Measurements from ENCODE around the gene PSAP. TPM values are rescaled to one million over a fixed set of nuclear protein-coding genes. Genes with fewer than 3 reads are reported as not detected.

Gene PSAP
- total RNA-seq, 1 donor from 2014 or later: 1,262 TPM

DNA sequence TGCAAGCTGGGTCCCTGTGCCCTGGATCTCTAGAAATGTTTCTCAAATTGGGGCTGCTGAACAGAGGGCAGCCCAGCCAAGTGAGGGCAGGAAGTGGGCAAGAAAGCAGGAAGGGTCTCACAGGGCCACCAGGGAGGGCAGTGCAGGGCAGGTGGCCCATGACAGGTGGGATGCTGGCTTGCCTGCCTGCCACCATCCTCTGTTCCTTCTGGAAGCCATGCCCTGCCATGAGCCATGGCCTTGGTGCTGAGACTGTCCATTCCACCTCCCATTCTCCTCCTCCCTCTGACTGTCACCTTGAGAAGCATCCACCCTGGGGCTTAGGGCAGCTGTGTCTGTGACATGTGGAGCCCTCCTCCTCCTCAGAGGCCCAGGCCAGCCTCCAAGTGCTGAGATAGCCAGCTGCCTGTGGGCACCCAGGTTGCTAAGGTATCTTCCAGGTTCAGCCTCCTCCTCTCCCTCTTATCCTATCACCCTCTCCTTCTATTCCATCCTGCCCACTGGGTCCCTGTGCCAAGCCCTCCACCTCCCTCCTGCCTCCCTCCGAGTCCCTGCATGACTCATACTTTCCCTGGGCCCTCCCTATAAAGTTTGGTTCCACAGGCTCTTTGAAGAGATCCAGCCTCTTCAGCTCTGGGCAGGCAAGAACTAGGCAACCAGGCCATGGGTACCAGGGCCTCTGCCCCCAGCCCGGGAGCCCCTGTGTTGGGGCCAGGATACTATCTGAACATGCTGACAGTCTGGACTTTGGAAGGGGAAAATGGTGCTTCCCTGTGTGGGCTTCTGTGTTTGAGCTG is 79.0 kb downstream of the PSAP start:
- H3K9me3 Mint-ChIP-seq (ENCODE audit: unreplicated experiment): no peaks in the 10 kb centered on the region
- peaks cover 36% of the 10 kb centered on the region for H3K4me1 Mint-ChIP-seq (ENCODE audit: unreplicated experiment)
- no peak overlapping the region for H3K4me3 Mint-ChIP-seq (ENCODE audit: unreplicated experiment)
- no peaks in the 10 kb centered on the region for H3K27me3 Mint-ChIP-seq (ENCODE audit: unreplicated experiment)
- peak overlapping the region; percentile 68 for H3K27ac Mint-ChIP-seq (ENCODE audit: unreplicated experiment)
- DNase-seq (ENCODE audit: extremely low spot score, unreplicated experiment): no peak
- no peaks in the 10 kb centered on the region for H3K36me3 Mint-ChIP-seq (ENCODE audit: unreplicated experiment)
- TF ChIP-seq, protein P1, sequence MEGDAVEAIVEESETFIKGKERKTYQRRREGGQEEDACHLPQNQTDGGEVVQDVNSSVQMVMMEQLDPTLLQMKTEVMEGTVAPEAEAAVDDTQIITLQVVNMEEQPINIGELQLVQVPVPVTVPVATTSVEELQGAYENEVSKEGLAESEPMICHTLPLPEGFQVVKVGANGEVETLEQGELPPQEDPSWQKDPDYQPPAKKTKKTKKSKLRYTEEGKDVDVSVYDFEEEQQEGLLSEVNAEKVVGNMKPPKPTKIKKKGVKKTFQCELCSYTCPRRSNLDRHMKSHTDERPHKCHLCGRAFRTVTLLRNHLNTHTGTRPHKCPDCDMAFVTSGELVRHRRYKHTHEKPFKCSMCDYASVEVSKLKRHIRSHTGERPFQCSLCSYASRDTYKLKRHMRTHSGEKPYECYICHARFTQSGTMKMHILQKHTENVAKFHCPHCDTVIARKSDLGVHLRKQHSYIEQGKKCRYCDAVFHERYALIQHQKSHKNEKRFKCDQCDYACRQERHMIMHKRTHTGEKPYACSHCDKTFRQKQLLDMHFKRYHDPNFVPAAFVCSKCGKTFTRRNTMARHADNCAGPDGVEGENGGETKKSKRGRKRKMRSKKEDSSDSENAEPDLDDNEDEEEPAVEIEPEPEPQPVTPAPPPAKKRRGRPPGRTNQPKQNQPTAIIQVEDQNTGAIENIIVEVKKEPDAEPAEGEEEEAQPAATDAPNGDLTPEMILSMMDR (IDR thresholded peaks at IDR 0.05): no peak

DNA sequence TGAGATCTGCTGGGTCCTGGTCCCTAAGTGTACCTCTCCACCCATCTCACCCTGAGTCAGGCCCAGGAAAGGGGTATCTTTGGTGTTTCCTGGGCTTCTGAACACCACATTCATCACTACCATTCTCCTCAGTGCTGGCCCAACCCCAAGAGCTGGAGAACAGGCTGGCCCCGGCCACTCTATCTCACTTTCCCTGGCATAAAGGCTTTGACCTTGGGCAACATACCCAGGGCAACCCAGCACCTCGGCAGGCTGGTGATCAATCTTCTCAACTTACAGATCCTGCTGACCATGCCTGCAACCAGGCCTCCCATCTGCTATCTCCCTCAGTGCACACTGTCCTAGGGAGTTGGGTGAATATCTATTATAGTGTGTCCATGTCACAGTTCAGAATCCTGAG is 79.8 kb downstream of the PSAP start:
- no peaks in the 10 kb centered on the region for H3K27me3 Mint-ChIP-seq (ENCODE audit: unreplicated experiment)
- H3K36me3 Mint-ChIP-seq (ENCODE audit: unreplicated experiment): no peaks in the 10 kb centered on the region
- TF ChIP-seq, protein P1 (IDR thresholded peaks at IDR 0.05): no peak
- peaks cover 43% of the 10 kb centered on the region for H3K4me1 Mint-ChIP-seq (ENCODE audit: unreplicated experiment)
- H3K9me3 Mint-ChIP-seq (ENCODE audit: unreplicated experiment): no peaks in the 10 kb centered on the region
- no peak overlapping the region for H3K4me3 Mint-ChIP-seq (ENCODE audit: unreplicated experiment)
- H3K27ac Mint-ChIP-seq (ENCODE audit: unreplicated experiment): no peak overlapping the region
- DNase-seq (ENCODE audit: extremely low spot score, unreplicated experiment): no peak

DNA sequence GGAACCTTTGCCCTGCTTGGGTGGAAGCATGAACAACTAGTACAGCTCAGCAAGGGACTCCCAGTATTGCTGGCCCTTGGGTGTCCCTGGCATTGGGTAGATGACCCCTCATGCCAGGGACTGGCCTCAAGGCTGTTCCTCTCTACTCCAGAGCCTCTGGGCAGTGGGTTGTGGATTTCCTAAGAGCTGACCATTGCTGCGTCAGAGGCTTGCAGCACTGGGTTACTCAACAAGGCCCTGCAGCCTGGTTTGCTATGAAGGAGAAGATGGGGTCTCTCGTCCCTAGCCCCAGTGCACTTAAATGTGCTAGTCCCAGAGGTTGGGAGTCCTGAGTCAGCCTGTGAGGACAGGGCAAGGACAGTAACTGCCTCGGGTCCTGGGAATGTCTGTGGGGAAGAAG is 80.3 kb downstream of the PSAP start:
- TF ChIP-seq, protein P1 (IDR thresholded peaks at IDR 0.05): no peak
- H3K27me3 Mint-ChIP-seq (ENCODE audit: unreplicated experiment): no peaks in the 10 kb centered on the region
- no peak for DNase-seq (ENCODE audit: extremely low spot score, unreplicated experiment)
- H3K27ac Mint-ChIP-seq (ENCODE audit: unreplicated experiment): no peak overlapping the region
- H3K4me3 Mint-ChIP-seq (ENCODE audit: unreplicated experiment): no peak overlapping the region
- no peaks in the 10 kb centered on the region for H3K36me3 Mint-ChIP-seq (ENCODE audit: unreplicated experiment)
- H3K4me1 Mint-ChIP-seq (ENCODE audit: unreplicated experiment): peaks cover 45% of the 10 kb centered on the region
- H3K9me3 Mint-ChIP-seq (ENCODE audit: unreplicated experiment): no peaks in the 10 kb centered on the region

DNA sequence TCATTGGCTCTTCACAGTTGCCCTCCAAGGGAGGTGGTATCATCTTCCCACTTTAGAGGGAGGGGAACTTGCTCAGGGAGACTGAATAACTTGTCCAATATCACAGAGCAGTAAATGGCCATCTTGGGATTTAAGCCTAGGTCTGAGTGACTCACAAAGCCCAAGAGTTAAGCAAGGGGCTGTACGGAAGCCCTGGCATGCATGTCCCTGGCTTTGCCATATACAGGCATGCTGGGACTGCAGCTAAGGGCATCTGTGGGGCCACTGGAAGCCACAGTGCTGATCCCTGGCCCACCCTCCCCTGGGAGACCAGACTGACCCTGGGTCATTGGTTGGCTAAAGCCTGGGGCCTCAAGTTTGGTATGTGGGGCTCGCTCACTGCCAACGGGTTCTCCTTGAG is 80.8 kb downstream of the PSAP start:
- Mint-ChIP-seq H3K4me3 (ENCODE audit: unreplicated experiment) (no peak overlapping the region), H3K9me3 (ENCODE audit: unreplicated experiment) (no peaks in the 10 kb centered on the region), H3K27ac (ENCODE audit: unreplicated experiment) (no peak overlapping the region), H3K4me1 (ENCODE audit: unreplicated experiment) (peaks cover 51% of the 10 kb centered on the region), H3K36me3 (ENCODE audit: unreplicated experiment) (no peaks in the 10 kb centered on the region), H3K27me3 (ENCODE audit: unreplicated experiment) (no peaks in the 10 kb centered on the region)
- TF ChIP-seq, protein P1 (IDR thresholded peaks at IDR 0.05): no peak
- no peak for DNase-seq (ENCODE audit: extremely low spot score, unreplicated experiment)

DNA sequence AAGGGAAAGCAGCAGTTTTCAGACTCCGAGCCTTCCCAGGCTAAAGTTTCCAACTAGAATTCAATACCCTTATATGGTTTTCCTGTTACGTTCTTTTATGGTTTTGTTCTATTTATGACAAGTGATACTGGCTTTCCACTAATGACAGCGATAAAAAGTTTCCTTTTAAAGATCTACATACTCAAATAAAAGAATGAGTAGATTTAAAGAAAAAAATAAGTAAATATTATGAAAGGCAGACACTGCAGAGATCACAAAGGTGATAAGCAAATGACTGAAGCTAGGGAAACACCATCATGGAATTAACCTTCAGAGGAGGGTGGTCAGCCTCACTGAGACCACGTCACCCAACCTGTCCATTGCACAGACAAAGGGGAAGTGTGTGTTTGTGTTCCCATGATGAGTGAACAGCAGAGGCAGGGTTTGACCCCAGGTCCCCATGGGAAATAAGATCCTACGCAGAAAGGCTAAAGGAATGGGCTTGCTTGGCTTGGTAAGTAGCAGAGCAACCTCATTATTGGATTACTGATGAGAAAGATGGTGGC is 81.7 kb downstream of the PSAP start:
- H3K4me3 Mint-ChIP-seq (ENCODE audit: unreplicated experiment): no peak overlapping the region
- no peaks in the 10 kb centered on the region for H3K27me3 Mint-ChIP-seq (ENCODE audit: unreplicated experiment)
- no peak overlapping the region for H3K27ac Mint-ChIP-seq (ENCODE audit: unreplicated experiment)
- H3K9me3 Mint-ChIP-seq (ENCODE audit: unreplicated experiment): no peaks in the 10 kb centered on the region
- H3K36me3 Mint-ChIP-seq (ENCODE audit: unreplicated experiment): no peaks in the 10 kb centered on the region
- no peak for DNase-seq (ENCODE audit: extremely low spot score, unreplicated experiment)
- H3K4me1 Mint-ChIP-seq (ENCODE audit: unreplicated experiment): peaks cover 48% of the 10 kb centered on the region
- TF ChIP-seq, protein P1 (IDR thresholded peaks at IDR 0.05): no peak

Measured in osteocyte (in vitro differentiated cells).